Lower leg skin (tissue), 4 donors: ENCODE measurements around the gene SPOCK1. TPM values are rescaled to one million over a fixed set of nuclear protein-coding genes. Genes with fewer than 3 reads are reported as not detected.

ENCODE experiments used
- DNase-seq, 2 donors: peaks; one replicate each; pipeline ENCODE4 v3.0.0-alpha.2; 2019; ENCODE audit warnings: low spot score in 2 of 2
- H3K4me3 ChIP-seq: fragments of 200-600 bp; sonication (generic); 2 replicates; pipeline ENCODE4 v1.5.1; 2017; ENCODE audit warnings: mild to moderate bottlenecking, low read depth; ENCODE audit not compliant: poor library complexity, severe bottlenecking
- POLR2A ChIP-seq, 2 donors: fragments of 450-650 bp; IDR thresholded peaks; one replicate each; pipeline ENCODE4 v1.6.1; 2016 to 2017; ENCODE audit warnings: antibody characterized with exemption in 2 of 2, mild to moderate bottlenecking in 1 of 2, moderate library complexity in 1 of 2
- WGBS, 2 donors: methylation state at CpG; one replicate each; pipeline ENCODE4 v1.1.5; 2018; 5-methylcytosine and 5-hydroxymethylcytosine counted together
- intact Hi-C: fragments of 100-400 bp; cut with DNase I; formaldehyde crosslinking; loops from one replicate; pipeline ENCODE4 v1.15.0; 2023; ENCODE audit warnings: low total_unique reads
- total RNA-seq, 4 donors: library from RNA; depleted of rRNA; stranded (reverse); fragments of >200 nt; gene quantifications; one replicate each; pipeline ENCODE4 v1.1.0, GENCODE V29; 2016
- TF ChIP-seq, protein P1 (sequence below), 3 donors: fragments of 450-650 bp; IDR thresholded peaks; one replicate each; pipeline ENCODE4 v1.5.1; 2016; ENCODE audit warnings: antibody characterized with exemption in 3 of 3, mild to moderate bottlenecking in 3 of 3, moderate library complexity in 2 of 3

SPOCK1 gene
- total RNA-seq, 4 donors from 2014 or later = 7.9 to 21.5 (median 11.7) TPM

DNA sequence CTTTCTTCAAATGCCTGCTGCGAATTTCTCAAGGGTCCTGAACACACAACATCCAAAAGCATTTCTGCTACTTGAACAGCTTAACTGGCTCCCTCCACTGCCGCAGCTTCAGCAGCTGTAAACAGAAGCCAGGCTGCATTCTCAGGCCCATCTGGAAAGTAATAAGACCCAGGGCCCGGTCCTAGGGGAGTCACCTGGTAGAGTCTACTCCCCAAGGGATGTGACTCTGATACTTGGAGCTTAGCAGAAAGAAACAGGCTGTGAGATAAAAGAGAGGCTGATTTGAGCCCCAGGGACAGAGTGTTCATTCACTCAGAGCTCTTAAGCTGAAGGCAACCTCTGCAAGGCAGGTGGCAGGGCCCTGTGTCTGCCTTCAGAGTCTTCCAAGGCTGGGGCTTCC lies 356.8 kb downstream of the SPOCK1 start:
- WGBS, 2 donors = 69 to 73% methylated on average over 3 of the region's 3 CpGs
- no peak for DNase-seq
- TF ChIP-seq, protein P1, sequence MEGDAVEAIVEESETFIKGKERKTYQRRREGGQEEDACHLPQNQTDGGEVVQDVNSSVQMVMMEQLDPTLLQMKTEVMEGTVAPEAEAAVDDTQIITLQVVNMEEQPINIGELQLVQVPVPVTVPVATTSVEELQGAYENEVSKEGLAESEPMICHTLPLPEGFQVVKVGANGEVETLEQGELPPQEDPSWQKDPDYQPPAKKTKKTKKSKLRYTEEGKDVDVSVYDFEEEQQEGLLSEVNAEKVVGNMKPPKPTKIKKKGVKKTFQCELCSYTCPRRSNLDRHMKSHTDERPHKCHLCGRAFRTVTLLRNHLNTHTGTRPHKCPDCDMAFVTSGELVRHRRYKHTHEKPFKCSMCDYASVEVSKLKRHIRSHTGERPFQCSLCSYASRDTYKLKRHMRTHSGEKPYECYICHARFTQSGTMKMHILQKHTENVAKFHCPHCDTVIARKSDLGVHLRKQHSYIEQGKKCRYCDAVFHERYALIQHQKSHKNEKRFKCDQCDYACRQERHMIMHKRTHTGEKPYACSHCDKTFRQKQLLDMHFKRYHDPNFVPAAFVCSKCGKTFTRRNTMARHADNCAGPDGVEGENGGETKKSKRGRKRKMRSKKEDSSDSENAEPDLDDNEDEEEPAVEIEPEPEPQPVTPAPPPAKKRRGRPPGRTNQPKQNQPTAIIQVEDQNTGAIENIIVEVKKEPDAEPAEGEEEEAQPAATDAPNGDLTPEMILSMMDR (IDR thresholded peaks at IDR 0.05) = no peak
- no peak for TF ChIP-seq POLR2A (IDR thresholded peaks at IDR 0.05)
- intact Hi-C loops = no loop called here
- H3K4me3 ChIP-seq = no peak overlapping the region

DNA sequence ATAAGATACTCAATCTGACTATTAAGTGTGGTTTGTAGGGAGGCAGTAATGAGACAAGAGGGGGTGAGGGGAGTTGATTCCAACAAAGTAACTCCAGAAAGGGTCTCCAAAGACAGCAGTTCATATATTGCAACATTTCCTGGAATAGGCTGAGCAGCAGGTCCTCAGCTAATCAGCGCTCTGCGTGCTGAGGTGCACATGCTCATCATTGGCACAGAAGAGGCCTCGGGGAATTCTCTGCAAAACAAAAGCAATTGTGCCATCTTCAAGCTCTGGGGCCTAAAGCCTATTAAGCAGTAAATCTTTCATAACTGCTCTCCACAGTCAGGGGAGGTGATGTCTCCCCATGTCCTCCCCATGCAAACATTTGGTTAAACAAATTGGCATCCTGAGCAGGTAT lies 357.3 kb downstream of the SPOCK1 start:
- peak in 1 of 2 donors; percentile 86 for DNase-seq
- intact Hi-C loops = no loop called here
- no peak for TF ChIP-seq POLR2A (IDR thresholded peaks at IDR 0.05)
- TF ChIP-seq, protein P1 (IDR thresholded peaks at IDR 0.05) = no peak

DNA sequence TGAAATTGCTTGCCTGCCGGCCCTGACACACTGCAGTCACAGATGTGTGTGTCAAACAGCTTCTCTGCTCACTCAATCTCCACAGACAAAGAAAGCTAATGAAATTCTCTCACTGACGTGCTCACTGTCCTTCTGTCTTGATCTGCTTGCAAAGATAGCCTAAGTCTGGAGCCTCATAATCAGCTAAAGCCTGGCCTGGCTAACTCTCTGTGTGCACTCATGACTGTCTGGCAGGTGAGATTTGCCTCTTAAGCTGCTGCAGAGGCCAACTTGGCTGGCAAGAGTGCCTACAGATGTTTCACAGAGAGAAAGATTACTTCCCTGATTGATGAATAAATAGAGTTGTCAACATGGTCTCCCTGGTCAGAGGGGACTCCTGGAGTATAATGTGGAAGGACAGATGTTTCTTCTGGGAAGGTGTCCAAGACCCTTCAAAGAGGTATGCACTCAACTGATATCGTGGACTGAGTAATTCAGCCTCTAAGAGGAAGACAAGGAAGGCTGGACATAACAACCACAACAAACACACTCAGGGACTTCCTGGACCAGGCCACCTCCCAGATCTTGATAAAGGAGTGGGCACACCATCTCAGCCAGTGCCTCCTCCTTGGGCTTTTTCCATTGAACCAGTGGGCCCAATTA lies 362.0 kb downstream of the SPOCK1 start:
- DNase-seq = no peak
- intact Hi-C loops = no loop called here
- no peak overlapping the region for H3K4me3 ChIP-seq
- TF ChIP-seq, protein P1 (IDR thresholded peaks at IDR 0.05) = no peak
- no peak for TF ChIP-seq POLR2A (IDR thresholded peaks at IDR 0.05)
- 75 to 78% methylated on average over 3 of the region's 3 CpGs for WGBS, 2 donors

More for the DNA sequence above, 357.3 kb downstream of the SPOCK1 start:
- no peak overlapping the region for H3K4me3 ChIP-seq
- WGBS, 2 donors = 40 to 42% methylated on average over 3 of the region's 3 CpGs

DNA sequence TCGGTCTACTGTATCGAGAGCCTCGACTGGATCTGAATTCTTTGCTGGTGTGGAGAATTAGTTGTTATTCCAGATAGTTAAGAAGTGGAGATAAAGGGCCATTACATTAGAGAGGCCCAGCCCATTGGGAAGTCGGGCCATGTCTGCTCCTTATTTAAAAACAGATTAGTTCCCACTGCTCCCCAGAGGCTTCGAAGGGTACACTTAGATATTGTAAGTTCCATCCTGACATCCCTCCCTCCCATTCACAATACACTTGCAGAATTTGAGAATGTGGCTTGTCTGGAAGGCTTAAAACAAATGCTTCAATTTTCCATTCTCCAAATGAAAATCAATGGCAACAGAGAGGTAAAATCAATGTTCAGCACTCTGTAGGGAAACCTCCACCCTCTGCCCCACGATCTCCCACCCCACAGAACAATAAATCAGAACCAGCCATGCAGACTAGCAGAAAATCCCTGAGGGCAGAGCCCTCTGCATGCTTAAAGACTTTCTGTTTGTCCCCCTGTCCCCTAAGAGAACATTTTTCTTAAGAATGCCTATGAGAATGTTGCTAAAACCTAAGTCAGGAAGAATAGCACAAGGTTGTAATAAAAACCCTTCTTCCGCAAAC lies 364.1 kb downstream of the SPOCK1 start:
- intact Hi-C loops = no loop called here
- DNase-seq = no peak
- TF ChIP-seq POLR2A (IDR thresholded peaks at IDR 0.05) = no peak
- TF ChIP-seq, protein P1 (IDR thresholded peaks at IDR 0.05) = no peak
- 64 to 78% methylated on average over 7 of the region's 7 CpGs for WGBS, 2 donors
- no peak overlapping the region for H3K4me3 ChIP-seq

DNA sequence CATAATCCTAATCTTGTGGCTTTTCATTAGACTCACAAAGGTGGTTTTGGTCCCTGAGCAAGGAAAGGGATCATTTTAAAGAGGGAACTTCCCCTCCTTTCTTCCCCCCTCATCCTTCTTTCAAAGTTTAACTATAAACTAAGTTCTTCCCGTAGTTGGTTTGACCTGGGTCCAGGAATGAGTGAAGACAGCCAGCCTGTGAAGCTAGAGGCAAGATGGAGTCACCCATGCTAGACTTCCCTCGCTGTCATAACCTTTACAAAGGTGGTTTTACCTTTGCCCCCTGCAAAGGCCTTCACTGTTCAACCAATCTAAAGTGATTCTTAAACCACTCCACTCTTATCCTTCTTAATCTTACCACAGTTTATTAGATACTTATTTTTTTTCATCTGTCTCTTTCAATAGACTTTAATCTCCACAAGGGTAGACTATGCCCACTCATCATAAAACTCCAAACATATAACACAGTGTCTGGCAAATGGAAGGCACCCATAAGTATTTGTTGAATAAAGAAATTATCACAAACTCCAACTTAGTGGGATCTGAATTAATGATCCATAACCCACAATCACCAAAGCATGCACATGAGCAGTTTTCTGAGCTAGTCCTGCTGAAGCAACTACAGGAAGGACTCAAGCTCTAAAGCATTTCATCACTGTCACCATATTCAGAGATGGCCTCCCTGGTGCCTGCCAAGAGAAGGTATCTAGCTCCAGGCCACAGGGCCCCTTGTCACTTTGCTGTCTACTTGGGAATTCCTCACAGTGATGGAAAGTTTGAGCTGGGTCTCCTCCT lies 369.0 kb downstream of the SPOCK1 start:
- intact Hi-C loops = no loop called here
- DNase-seq = no peak
- TF ChIP-seq, protein P1 (IDR thresholded peaks at IDR 0.05) = no peak
- TF ChIP-seq POLR2A (IDR thresholded peaks at IDR 0.05) = no peak
- H3K4me3 ChIP-seq = no peak overlapping the region
- 83 to 89% methylated on average over 2 of the region's 2 CpGs for WGBS, 2 donors
